ENCODE results near the gene PTF1A. TPM values are rescaled to one million over a fixed set of nuclear protein-coding genes. Genes with fewer than 3 reads are reported as not detected.

Gene PTF1A
- polyA plus RNA-seq, 1 of the 3 experiments (the other 2 are of a cell fraction) = not detected

- TF ChIP-seq PBX3 (IDR thresholded peaks at IDR 0.05) = no peak
- no peak for TF ChIP-seq GABPA (IDR thresholded peaks at IDR 0.05; ENCODE audit: low read depth)
- TF ChIP-seq MEF2A (IDR thresholded peaks at IDR 0.05; ENCODE audit: borderline replicate concordance, low read depth) = no peak
- TF ChIP-seq TEAD4 (IDR thresholded peaks at IDR 0.05; ENCODE audit: borderline replicate concordance, insufficient read depth) = no peak
- TF ChIP-seq IRF3 (IDR thresholded peaks at IDR 0.05; ENCODE audit: low read depth, low read length) = no peak
- TF ChIP-seq TAF1 (IDR thresholded peaks at IDR 0.05; ENCODE audit: borderline replicate concordance, low read depth, low read length) = no peak
- TF ChIP-seq EZH2phosphoT487 (IDR thresholded peaks at IDR 0.05; ENCODE audit: borderline replicate concordance, low read depth) = no peak
- no peak for TF ChIP-seq USF1 (IDR thresholded peaks at IDR 0.05; ENCODE audit: borderline replicate concordance, low read depth)
- no peak for TF ChIP-seq NFIC (IDR thresholded peaks at IDR 0.05; ENCODE audit: borderline replicate concordance)
- TF ChIP-seq NRF1 (IDR thresholded peaks at IDR 0.05; ENCODE audit: low read depth, low read length) = no peak
- no peak for TF ChIP-seq RXRA (IDR thresholded peaks at IDR 0.05; ENCODE audit: borderline replicate concordance, low read depth)
- TF ChIP-seq SIN3A (IDR thresholded peaks at IDR 0.05; ENCODE audit: borderline replicate concordance, low read depth, low read length) = no peak
- no peak for TF ChIP-seq CTCF (IDR thresholded peaks at IDR 0.05)
- TF ChIP-seq GATA2 (CRISPR knock-in tag; IDR thresholded peaks at IDR 0.05) = no peak
- no peaks in the 10 kb centered on the region for H4K20me1 ChIP-seq (ENCODE audit: insufficient read depth)
- 10% methylated on average over 28 of the region's 30 CpGs for WGBS (ENCODE audit: low lambda C conversion rate)
Measured at GRCh38 chr10:23199768-23200511, 7.8 kb downstream of the PTF1A start.

More at GRCh38 chr10:23199768-23200511, 7.8 kb downstream of the PTF1A start:
- no peak overlapping the region for H3K4me3 ChIP-seq (ENCODE audit: low read depth in 2 of 2, low read length in 1 of 2)
- no peak overlapping the region for H3K9ac ChIP-seq
- no peak overlapping the region for H3K4me2 ChIP-seq
- no peak for DNase-seq
- no peaks in the 10 kb centered on the region for H3K9me3 ChIP-seq
- no peaks in the 10 kb centered on the region for H3K79me2 ChIP-seq (ENCODE audit: insufficient read depth)
- ChIA-PET CTCF (interaction anchor here (3.4 kb wide), 1 partner anchor 42 kb away, joined by 11 read pairs; no protein-coding TSS in a partner anchor), POLR2A (no interaction called here)
- H3K36me3 ChIP-seq (replicated peaks in 1 of 2; ENCODE audit: control insufficient read depth in 1 of 2, insufficient read depth in 2 of 2, low read length in 1 of 2) = no peaks in the 10 kb centered on the region
- H3K27me3 ChIP-seq (ENCODE audit: insufficient read depth) = peaks cover 38% of the 10 kb centered on the region
- H3K9me2 ChIP-seq = no peaks in the 10 kb centered on the region
- H2AFZ ChIP-seq (ENCODE audit: low read depth) = no peak overlapping the region
- H3F3A ChIP-seq (replicated peaks; ENCODE audit: insufficient read depth) = no peaks in the 10 kb centered on the region
- H3K4me1 ChIP-seq (ENCODE audit: control insufficient read depth in 1 of 2, insufficient read depth in 2 of 2, low read depth in 1 of 2, low read length in 1 of 2) = no peaks in the 10 kb centered on the region; a peak in 1 of 4 replicates
- no peak overlapping the region for H3K27ac ChIP-seq (ENCODE audit: low read depth in 2 of 2, low read length in 1 of 2)
